Measurements from ENCODE around the gene RBM12.
"Not testable (repeated sequence)": the region's sequence is repeated elsewhere in the genome, so short reads cannot be mapped to it uniquely, and the experiment has no call there.

The RBM12 gene

DNA sequence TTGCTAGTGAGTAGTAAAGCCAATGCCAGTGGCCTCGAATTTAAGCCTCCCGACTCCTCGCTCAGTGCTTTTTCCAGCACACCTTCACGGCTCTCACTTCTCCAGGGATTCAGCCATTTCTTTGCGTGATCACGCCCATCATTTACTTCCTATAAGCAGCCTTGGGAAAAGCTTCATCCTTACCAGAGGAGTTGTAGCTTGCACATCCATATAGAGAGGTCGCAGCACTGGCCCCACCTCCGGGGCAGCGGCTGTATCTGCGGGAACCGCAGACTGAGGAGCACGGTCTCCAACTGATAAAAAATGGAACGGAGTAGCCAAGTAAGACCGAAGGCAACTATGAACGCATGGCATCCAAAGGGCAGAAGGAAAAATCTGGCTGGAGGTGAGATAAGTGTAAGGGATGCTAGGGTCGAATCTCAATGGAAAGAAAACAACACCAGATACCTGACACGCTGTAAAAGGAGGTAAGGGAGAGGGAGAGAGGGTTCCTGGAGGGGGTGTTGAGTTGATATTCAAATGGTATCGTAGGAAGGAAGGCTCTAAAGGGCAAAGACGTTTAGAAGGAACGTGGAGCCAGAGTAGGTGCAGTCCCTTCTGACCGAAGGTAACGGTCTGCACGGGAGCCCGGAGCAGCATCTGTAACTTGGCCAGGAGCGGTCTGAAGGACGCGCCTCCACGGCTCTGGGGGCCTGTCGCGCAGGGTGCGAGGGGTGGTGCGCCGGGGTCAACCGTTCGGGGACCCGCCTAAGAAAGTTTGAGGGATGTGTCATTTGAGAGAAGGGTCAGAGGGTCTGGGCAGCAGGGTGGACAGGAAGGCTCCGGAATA lies 33.8 kb upstream of the RBM12 start:
- no peak for DNase-seq (ENCODE audit: low read depth)

DNA sequence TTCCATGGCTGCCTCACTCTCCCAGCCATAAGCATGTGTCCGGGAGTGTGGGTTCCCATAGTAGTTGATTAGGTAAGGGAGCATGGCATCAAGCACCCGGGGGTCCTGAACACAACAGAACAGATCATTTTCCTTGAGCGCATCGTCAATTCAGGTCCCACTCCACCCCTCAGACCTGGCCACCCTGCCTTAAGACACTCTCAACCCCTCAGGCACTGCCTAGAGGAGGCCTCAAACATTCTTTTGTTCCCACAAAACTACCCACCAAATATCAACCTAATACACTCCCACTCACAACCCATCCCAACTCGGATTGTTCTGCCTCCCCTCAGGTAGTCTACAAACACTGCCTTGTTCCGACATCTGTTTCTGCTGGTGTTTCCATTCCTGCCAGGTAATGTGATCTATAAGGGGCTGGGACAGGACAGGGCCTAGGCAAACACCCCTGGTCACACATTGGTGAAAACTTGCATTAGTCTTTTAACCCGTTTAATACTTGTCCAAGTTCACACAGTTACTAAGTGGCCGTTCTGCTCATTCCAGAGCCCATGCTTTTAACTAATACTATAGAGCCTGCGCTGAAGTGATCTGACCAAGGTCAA lies 33.1 kb upstream of the RBM12 start:
- DNase-seq (ENCODE audit: low read depth) = no peak

DNA sequence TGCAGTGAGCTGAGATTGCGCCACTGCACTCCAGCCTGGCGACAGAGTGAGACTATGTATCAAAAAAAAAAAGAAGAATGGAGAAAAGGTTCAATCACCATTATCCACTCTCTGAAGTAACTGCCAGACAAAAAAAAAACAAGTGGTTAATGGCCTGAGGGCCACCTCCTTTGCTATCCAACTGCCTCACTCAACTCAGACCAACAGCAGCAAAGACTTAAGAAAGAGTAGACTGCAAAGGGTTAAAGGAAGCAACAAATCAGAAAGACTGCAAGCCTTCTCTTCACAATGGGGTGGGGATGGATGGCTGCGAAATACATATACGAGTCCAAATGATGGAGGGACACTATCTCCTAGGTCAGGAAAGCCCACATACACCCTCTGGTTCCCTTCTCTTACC lies 31.3 kb upstream of the RBM12 start:
- no peak for DNase-seq (ENCODE audit: low read depth)

DNA sequence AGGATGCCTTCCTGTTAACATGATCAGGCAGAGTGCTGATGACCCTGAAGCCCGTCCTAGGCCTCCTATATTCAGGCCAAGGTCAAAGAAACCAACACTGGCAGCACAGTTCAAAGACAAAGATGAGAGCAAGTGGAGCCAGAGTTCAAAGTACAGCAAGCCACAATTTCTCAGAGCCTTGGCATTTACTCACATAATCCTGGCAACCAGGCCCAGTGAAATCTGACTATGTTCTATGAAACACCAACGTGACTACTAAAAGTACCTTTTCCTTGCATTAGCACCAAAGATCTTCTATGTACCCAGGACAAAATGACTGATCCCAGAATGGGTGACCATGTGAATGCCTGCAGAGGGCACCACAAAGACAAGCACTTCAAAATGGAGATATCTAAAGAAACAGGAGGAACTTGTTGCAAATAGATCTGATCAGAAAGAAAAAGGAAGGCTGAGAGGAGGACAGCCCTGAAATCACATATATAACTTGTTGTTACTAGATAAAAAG lies 30.6 kb upstream of the RBM12 start:
- DNase-seq (ENCODE audit: low read depth) = no peak

DNA sequence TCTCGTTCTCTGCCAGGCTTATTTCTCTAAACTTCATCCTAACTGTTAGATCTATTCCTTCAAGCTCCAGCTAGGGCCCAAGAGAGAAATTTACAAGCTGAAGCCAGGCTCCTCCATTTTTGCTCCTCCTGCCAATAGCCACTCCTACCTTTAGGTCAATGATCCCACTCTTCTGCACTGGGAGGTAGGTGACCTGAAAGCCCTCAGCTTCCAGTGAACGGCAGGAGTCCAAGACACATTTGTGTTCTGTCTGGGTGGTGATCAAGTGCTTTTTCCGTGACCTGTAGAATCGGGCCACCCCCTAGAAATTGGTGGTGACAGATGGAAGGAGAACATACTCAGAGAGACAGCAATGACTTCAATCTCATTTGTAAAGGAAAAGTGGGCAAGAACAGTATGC lies 25.6 kb upstream of the RBM12 start:
- no peak for DNase-seq (ENCODE audit: low read depth)

DNA sequence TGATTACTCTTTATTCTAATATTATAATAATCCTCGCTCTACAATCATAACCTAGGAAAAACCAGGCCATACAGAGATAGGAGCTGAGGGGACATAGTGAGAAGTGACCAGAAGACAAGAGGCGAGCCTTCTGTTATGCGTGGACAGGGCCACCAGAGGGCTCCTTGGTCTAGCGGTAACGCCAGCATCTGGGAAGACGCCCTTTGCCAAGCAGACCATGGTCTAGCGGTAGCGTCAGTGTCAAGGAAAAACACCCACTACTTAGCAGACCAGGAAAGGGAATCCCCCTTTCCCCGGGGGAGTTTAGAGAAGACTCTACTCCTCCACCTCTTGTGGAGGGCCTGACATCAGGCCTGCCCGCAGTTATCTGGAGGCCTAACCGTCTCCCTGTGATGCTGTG lies 22.2 kb upstream of the RBM12 start:
- not testable (repeated sequence) for DNase-seq (ENCODE audit: low read depth)

DNA sequence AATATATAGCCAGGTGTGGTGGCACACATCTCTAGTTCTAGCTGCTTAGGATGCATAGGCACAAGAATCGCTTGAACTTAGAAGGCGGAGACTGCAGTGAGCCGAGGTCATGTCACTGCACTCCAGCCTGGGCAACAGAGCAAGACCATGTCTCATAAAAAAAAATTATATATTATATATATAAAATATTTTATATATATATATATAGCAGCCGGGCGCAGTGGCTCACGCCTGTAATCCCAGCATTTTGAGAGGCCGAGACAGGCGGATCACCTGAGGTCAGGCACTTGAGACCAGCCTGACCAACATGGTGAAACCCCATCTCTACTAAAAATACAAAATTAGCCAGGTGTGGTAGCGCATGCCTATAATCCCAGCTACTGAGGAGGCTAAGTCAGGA lies 20.7 kb upstream of the RBM12 start:
- DNase-seq (ENCODE audit: low read depth) = not testable (repeated sequence)

DNA sequence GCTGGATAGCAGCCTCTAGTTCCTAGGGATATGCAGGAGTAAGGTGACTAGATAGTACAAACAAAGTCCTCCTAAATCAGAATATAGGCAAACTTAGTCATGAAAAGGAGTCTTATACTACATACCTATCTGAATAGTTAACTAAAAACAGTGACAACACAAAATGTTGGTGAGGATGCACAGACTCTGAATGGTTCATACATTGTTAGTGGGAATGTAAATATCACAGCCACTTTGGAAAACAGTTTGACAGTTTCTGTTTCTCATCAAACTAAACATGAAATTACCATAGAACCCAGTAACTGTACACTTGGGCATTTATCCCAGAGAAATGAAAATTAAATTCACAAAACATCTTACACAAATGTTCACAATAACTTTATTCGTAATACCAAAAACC lies 17.3 kb upstream of the RBM12 start:
- no peak for DNase-seq (ENCODE audit: low read depth)

DNA sequence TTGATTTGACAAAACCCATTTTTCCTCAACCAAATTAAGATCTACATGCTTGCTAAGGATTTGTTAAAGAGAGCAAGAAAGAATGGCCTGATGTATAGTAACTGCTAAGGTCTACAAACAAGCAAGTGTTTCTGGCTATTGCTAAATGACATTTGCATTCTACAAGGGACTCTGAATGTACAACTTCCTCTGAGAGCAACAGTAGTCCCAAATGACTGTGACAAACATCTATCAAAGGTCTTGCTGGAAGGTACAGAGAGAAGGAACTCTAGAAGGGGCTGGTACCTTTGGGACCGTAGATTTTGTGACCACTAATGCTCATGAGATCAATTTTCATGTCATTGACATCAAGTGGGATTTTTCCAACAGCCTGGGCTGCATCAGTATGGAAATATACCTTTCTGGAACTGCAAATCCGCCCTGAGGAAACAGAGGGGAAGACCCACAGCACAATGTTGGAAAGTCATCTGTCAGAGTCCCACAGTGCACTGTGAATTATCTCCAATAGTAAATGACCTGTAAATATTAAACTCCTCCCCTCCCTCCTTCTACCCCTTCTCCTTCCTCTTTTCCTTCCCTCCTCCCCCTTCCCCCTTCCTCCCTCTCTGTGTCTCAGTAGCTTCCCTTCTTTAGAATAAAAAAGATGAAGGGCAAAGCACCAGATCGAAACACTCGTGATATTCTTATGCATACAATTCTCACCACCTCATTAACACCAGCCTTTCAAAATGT lies 15.9 kb upstream of the RBM12 start:
- no peak for DNase-seq (ENCODE audit: low read depth)

DNA sequence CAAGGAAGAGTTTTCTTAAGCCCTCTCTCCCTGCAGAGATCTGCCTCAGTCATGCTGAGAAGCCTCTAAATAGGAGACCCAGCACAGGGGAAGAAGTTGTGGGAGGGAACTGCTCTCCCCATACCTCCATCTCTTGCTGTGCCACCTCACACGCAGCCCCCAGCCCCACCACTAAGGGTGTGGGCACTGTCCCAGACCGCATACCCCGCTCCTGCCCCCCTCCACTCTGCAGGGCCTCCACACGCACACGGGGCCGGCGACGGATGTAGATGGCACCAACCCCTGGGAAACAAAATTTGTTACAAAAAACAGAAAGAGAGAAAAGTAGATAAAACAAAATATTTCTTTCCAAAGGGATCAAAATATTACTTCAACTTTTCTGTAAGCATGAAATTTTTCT lies 10.2 kb upstream of the RBM12 start:
- DNase-seq (ENCODE audit: low read depth) = no peak

DNA sequence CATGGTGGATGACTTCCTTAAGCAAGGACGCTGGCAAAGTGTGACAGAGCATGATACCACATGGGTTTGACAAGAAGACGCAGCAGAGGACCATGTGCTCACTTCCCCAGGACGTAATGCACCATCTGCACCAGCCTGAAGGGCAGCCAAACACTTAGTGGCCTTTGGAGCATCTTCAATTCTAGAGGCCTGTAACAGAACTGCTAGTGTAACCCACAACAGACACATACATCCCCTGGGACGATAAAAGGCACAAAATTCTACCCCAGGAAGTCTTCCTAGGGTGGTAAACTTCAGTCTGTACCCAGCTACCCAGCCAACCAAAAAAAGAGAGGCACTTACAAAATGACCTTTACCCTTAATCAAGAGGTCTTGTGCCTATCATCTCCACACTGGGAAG lies 9.2 kb upstream of the RBM12 start:
- no peak for DNase-seq (ENCODE audit: low read depth)

DNA sequence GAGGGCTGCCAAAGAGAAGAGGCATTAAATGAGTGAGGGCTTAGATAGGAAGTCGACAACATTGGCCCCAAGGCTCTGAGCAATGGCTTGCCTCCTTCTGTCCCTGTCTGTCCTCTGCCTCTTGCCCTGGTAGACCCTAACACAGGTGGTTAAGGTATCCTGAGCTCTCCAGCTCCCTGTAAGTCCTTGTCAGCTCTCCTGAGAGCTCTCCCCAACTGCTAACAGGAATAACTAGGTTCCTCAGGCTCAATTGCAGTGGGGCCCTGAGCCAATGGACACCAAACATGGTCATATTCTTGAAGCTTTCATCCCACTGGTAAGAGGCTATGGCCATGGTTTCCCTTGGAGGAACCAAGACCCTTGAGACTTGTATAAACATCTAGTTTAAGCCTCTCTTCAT lies 5.0 kb upstream of the RBM12 start:
- no peak for DNase-seq (ENCODE audit: low read depth)

DNA sequence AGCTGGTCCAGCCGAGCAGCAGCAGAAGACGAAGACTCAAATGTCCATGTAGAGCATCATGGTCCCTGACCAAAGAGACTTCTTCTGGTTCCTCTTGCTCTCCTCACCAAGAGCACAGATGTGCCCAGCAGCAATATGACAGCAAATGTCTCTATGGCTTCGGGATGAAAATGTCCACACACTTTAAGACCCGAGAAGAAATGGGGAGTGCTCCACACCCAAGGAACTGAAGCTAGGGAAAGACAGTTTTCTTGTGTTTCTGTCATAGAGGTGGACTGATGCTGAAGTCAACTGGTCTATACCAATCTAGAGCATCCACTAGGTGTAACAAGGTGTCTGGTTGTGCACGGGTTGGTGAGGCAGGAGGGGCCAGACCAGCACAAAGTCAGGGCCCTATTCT lies 4.5 kb upstream of the RBM12 start:
- DNase-seq (ENCODE audit: low read depth) = no peak

DNA sequence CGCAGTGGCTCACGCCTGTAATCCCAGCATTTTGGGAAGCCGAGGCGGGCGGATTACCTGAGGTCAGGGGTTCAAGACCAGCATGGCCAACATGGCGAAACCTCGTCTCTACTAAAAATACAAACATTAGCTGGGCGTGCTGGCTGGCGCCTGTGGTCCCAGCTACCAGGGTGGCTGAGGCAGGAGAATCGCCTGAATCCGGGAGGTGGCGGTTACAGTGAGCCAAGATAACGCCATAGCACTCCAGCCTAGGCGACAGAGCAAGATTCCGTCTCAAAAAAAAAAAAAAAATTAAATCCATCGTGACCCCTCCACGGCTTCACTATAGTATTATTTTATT lies 1.2 kb upstream of the RBM12 start:
- no peak for DNase-seq (ENCODE audit: low read depth)

DNA sequence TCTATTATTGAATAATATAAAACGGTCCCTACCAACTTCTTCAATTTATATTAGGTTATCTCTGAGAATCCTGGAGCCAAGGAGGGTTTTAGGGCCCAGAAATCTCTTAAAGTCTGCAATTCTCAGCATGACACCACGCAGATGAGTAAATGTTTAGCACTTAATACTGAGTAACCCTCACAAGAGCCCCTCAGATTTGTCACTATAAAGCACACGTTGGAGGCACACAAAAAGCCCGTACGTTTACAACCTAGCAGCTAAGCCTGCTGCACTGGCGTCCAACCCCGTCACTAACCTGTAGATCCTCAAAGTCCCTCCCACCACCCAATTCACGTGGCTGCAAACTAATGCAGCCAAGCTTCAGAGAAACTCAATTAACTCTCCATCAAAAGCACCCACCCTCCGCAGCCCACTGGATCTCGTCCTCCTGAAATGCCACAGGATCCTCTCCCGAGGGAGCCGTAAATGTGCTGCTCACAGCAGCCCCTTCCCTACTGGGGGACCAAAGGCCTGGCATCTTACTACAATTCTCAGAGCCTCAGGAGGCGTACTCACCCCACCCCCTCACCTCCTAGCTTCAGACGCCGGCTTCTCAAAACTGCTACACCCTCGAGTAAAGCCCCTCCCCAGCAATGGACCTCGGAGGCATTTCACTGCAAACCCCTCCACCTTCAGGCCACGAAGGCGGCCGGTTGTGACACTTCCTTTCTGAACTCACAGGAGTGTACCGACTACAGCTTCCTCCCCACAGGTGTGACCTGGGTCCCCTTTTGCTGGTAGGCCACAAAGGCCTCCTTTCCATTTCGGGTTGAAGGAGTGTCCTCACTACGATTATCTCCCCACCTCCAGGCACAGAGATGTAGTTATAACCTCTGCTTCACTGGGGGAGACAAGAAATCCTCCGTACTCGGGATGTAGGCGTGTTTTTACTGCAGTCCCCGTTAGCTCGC lies 909 bp downstream of the RBM12 start:
- DNase-seq (ENCODE audit: low read depth) = peak; percentile 14

DNA sequence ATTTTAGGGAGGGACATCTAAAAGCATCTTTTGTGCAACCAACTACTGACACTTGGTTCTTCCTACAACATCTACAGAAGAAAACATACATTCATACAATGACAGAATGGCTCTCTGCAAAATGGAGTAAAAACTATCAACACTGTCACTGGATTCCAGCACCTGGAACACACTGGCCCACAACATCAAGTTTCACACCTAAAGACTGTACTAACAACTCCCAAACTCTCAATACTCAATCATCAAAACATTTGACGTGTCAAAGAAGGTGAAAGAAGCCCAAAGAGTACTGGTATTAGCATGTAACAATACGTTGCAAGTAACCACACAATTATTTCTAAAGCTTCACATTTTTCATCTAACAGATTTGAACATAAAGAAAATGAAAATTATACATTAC lies 2.1 kb downstream of the RBM12 start:
- no peak for DNase-seq (ENCODE audit: low read depth)

DNA sequence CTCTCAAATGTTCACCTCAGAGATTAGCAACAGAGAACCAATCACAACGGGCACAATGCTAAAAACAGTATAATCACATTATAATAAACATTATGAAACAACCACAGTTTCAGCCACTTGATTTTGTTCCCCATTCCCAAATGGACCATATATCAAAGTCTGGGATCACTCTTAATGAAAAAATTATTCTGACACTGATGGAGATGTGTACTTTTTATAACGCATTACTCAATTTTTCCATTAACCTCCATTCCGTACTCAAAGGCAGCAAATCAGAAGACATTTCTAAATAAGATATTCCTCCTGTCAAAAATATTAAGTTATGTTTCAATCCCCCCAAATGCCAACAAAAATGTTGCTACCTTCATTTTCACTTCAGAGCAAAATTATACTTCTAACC lies 2.8 kb downstream of the RBM12 start:
- DNase-seq (ENCODE audit: low read depth) = no peak

DNA sequence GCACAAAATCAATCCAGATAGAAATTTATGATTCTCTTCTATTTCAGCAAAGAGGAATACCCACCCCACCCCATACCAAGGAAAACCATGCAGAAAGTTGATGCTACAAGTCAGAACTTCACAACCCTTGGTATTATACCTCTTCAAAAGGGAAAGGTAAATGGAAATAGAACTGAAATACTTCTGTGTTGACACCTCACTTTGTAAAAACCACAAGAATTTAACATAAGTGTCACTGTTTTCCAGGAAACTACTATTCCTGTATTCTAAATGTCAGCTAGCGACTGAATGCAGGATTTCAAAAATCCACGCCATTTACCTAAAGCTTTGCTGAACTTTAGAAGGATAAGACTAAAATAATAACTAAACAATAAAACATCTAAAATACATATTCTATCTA lies 3.6 kb downstream of the RBM12 start:
- DNase-seq (ENCODE audit: low read depth) = no peak

DNA sequence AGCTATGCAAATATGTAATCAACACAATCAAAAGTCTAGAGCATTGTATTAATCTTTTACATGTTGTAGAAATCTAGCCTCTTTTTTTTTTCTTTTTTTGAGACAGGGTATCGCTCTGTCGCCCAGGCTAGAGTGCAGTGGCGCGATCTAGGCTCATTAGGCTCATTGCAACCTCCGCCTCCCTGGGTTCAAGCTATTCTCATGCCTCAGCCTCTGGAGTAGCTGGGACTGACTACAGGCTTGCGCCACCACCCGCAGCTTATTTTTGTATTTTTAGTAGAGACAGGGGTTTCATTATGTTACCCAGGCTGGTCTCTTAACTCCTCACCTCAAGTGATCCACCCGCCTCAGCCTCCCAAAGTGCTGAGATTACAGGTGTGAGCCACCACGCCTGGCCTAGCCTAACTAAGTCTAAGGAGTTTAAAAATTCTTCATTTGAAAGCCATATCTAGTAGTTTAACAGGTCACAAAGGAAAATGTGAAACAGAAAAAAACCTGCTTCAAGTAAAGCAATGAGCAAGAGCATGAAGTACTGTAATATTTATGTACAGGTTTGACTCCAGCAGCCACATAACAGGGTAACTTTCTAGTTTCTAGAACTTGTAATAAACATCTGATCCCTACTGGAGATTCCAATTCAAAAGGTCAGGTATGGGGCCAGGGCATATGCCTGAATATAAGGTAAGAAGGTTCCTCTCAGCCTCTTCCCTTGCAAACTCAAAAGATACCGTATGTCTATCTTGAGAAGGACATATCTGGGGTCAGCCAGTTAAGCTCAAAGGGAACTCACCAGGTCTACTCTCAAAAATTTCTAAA lies 4.4 kb downstream of the RBM12 start:
- no peak for DNase-seq (ENCODE audit: low read depth)

DNA sequence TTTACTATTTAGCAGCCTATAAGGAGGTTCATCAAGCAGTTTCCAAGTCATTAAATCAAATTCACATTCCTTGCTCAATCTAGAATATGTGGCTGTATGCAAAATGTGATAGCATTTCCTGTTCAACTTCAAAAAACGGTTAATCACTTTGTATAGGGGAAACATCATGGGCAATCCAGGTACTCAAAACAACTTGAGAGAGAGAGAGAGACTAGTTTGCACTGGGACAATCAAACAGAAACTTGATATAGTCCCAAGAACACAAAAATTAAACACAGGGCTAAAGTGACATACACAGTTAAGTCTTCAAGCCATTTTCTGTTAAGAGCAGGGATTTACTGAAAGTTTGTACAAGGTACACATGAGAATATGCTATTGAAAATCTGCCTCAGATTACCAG lies 7.4 kb downstream of the RBM12 start:
- DNase-seq (ENCODE audit: low read depth) = no peak

DNA sequence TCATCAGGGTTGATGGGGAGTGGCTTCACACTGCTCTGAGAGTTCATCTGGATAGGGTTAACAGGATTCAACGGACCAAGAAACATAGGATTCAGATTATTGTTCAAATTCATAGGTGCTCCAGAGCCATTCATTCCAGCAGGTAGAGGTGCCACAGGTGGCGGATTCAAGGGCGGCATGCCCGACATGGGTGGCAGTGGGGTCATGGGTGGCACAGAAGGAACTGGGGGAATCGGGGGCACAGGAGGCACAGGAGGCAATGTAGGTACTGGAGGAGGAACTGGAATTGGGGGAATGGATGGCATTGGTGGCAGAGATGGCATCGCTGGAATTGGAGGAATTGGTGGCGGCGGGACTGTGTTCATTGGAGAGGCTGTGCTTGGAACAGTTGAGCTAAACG lies 10.3 kb downstream of the RBM12 start:
- no peak for DNase-seq (ENCODE audit: low read depth)
